ENCODE results near the gene FPR2.
"Not testable (repeated sequence)": the region's sequence is repeated elsewhere in the genome, so short reads cannot be mapped to it uniquely, and the experiment has no call there.

Gene FPR2

DNA sequence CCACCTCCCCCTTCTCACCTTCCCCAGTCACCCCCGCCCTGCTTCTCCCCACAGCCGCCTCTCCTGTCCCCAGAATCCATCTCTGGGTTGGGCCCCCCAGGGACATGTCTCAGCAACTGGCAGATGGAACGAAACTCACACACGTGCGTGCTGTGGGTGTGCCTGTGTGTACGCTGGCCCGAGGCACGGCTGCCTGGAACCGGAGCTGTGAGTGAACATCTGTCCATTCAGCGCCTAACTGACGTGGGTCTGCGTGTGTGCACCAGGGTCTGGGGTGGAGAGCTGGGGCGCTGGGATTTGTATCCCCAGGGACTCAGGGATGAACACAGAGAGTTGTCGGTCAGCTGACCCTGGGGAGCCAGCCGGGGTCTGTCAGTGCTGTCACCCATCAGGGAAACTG lies 36.4 kb upstream of the FPR2 start:
- peaks cover 8 to 65% of the 10 kb centered on the region in 2 donors for H3K27me3 ChIP-seq (ENCODE audit: control insufficient read depth in 1 of 2, insufficient read depth in 2 of 2, low read length in 2 of 2)
- no peak overlapping the region for H3K4me3 ChIP-seq (ENCODE audit: low read depth in 1 of 2, low read length in 2 of 2)
- no peaks in the 10 kb centered on the region for H3K4me1 ChIP-seq (ENCODE audit: insufficient read depth, low read length)
- no peak overlapping the region for H3K9ac ChIP-seq (ENCODE audit: low read length)
- no peak overlapping the region for H3K27ac ChIP-seq (ENCODE audit: low read depth, low read length)
- no peaks in the 10 kb centered on the region for H3K36me3 ChIP-seq (ENCODE audit: insufficient read depth, low read length)
- H3K9me3 ChIP-seq (ENCODE audit: low read length), result no peaks in the 10 kb centered on the region

DNA sequence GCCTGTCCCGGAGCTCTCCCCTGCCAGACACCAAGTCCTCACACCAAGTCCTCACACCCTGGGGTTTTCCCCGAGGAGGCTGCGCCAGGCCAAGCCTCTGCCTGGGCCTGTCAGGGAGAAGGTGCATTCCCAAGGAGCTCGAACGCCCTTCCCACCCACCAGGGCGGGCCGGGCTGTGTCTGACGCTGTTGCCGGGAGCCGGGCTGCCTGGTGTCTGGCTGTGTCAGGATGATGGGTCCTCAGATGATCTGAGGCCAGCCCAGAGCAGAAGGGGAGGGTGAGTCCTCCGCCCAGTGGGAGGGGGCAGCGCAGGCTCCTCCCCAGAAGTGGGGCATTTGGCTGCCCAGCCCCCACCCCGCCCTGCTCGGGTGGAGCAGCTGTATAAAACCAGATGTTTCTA lies 34.9 kb upstream of the FPR2 start:
- Histone ChIP-seq H3K27me3 (ENCODE audit: control insufficient read depth in 1 of 2, insufficient read depth in 2 of 2, low read length in 2 of 2) (peaks cover 8 to 57% of the 10 kb centered on the region in 2 donors), H3K27ac (ENCODE audit: low read depth, low read length) (no peak overlapping the region), H3K9ac (ENCODE audit: low read length) (no peak overlapping the region), H3K9me3 (ENCODE audit: low read length) (no peaks in the 10 kb centered on the region), H3K36me3 (ENCODE audit: insufficient read depth, low read length) (no peaks in the 10 kb centered on the region), H3K4me1 (ENCODE audit: insufficient read depth, low read length) (no peaks in the 10 kb centered on the region), H3K4me3 (ENCODE audit: low read depth in 1 of 2, low read length in 2 of 2) (no peak overlapping the region)

DNA sequence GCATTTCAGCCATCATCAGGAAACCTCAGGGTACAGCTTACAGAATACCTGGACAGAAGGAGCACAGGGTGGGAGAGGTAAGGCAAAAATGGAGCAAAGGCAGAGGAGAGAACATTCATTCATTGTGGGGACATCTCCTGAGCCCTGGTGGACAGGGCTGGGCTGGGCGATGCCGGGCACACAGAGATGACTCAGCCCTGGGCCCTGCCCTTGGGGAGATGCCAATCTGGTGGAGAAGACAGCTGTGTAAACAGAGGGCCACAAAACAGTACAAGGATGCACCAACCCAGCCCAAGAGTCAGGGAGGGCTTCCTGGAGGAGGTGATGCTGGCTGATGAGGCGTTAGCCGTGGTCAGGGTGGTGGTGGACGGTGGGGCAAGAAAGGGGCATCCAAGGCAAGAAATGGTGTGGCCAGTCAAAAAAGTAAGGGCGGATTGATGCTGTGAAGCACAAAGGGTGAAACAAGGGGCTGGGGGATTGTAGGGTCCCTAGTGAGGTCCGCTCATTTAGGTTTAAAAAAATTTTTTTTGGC lies 33.6 kb upstream of the FPR2 start:
- H3K27ac ChIP-seq (ENCODE audit: low read depth, low read length), result no peak overlapping the region

DNA sequence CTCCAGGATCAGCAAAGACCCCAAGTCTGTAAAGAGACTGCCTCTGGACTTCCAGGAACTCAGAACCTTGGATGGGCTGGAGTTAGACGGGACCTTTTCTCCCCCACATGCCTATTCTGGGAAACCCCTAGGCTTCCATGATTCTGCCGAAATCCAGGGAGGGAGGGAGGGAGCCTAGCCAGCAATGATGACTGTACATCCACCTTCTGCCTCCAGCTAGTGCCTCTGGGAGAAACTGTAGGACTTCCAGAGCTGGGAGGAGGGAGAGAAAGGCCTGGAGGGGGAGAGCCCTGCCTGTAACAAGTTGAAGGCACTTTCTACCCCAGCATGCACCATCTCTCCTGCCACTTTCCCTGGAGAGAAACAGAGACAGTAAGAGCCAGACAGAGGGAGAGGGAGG lies 31.2 kb upstream of the FPR2 start:
- no peak overlapping the region for H3K9ac ChIP-seq (ENCODE audit: low read length)
- no peak overlapping the region for H3K4me3 ChIP-seq (ENCODE audit: low read depth in 1 of 2, low read length in 2 of 2)
- H3K9me3 ChIP-seq (ENCODE audit: low read length), result no peaks in the 10 kb centered on the region
- no peak overlapping the region for H3K27ac ChIP-seq (ENCODE audit: low read depth, low read length)
- no peaks in the 10 kb centered on the region for H3K36me3 ChIP-seq (ENCODE audit: insufficient read depth, low read length)
- H3K27me3 ChIP-seq (ENCODE audit: control insufficient read depth in 1 of 2, insufficient read depth in 2 of 2, low read length in 2 of 2), result peaks cover 8 to 35% of the 10 kb centered on the region in 2 donors
- no peaks in the 10 kb centered on the region for H3K4me1 ChIP-seq (ENCODE audit: insufficient read depth, low read length)

More for the DNA sequence above, 33.6 kb upstream of the FPR2 start:
- Histone ChIP-seq H3K9me3 (ENCODE audit: low read length) (no peaks in the 10 kb centered on the region), H3K27me3 (ENCODE audit: control insufficient read depth in 1 of 2, insufficient read depth in 2 of 2, low read length in 2 of 2) (peaks cover 8 to 48% of the 10 kb centered on the region in 2 donors), H3K36me3 (ENCODE audit: insufficient read depth, low read length) (no peaks in the 10 kb centered on the region), H3K9ac (ENCODE audit: low read length) (no peak overlapping the region), H3K4me1 (ENCODE audit: insufficient read depth, low read length) (no peaks in the 10 kb centered on the region), H3K4me3 (ENCODE audit: low read depth in 1 of 2, low read length in 2 of 2) (no peak overlapping the region)

DNA sequence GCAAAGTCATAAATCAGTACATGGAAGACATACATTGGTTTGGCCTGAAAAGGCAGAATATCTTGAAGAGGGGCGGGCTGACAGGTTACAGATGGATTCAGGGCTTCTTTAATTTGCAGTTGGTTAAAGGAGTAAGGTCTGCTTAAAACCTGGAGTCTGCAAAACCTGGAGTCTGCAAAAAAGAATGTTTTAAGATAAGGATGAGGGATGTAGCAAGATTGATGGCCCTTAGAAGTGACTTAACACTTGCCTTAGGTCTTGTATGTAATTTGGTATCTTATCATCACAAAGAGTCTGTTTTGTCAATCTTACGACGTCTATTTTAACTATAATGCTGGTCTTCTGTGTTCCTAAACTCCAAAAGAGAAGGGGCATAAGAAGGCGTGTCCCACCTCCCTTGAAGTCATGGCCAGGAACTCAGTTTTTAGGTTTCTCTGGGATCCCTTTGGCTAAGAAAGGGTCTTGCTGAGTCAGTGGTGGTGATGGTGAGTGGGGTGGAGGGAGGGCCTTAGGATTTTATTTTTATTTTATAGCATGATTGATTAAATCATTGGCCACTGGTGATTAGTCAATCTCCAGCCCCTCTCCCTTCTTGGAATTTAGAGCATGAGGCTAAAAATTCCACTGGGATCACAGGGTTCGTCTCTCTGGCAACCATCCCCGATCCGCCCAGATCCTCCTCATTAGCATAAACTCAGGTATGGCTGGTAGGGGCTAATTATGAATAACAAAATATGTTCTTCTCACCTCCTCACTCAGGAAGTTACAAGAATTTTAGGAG lies 27.0 kb upstream of the FPR2 start:
- Histone ChIP-seq H3K9me3 (ENCODE audit: low read length) (no peaks in the 10 kb centered on the region), H3K4me1 (ENCODE audit: insufficient read depth, low read length) (no peaks in the 10 kb centered on the region), H3K27ac (ENCODE audit: low read depth, low read length) (no peak overlapping the region), H3K4me3 (ENCODE audit: low read depth in 1 of 2, low read length in 2 of 2) (no peak overlapping the region), H3K9ac (ENCODE audit: low read length) (no peak overlapping the region), H3K36me3 (ENCODE audit: insufficient read depth, low read length) (no peaks in the 10 kb centered on the region), H3K27me3 (ENCODE audit: control insufficient read depth in 1 of 2, insufficient read depth in 2 of 2, low read length in 2 of 2) (peaks cover 0 to 17% of the 10 kb centered on the region in 2 donors)

DNA sequence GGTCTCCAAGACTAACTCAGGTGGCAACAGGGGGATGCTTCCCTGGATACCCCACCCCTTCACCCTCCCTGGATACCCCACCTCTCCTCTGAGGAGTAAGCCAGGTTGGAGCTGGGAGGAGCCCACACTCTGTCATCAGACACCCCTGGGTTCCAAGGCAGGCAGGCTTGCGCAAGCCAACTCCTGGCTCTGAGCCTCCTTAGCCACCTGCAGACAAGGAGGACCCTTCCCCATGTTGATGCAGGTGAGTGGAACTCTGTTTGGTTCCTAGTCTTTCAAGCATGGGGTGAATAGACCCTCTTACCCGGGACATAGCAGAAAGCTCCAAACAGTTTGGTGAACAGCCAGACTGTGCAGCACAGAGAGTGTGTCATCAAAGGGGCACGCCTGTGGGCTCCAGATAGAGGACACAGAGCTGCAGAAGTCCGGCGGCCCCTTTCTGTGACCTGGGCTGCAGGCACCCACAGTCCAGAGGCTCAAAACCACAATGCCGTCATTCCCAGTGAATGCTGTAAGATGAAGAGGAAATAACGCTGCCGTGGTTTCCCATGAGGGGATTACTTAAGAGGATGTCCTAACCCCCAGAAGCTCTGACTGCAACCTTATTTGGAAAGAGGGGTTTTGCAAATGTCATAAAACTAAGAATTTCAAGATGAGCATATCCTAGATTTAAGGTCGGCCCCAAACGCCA lies 25.1 kb upstream of the FPR2 start:
- H3K27me3 ChIP-seq (ENCODE audit: control insufficient read depth in 1 of 2, insufficient read depth in 2 of 2, low read length in 2 of 2), result peaks cover 0 to 6% of the 10 kb centered on the region in 2 donors
- H3K36me3 ChIP-seq (ENCODE audit: insufficient read depth, low read length), result no peaks in the 10 kb centered on the region
- H3K4me1 ChIP-seq (ENCODE audit: insufficient read depth, low read length), result no peaks in the 10 kb centered on the region
- no peak overlapping the region for H3K9ac ChIP-seq (ENCODE audit: low read length)
- no peak overlapping the region for H3K4me3 ChIP-seq (ENCODE audit: low read depth in 1 of 2, low read length in 2 of 2)
- no peak overlapping the region for H3K27ac ChIP-seq (ENCODE audit: low read depth, low read length)
- no peaks in the 10 kb centered on the region for H3K9me3 ChIP-seq (ENCODE audit: low read length)

DNA sequence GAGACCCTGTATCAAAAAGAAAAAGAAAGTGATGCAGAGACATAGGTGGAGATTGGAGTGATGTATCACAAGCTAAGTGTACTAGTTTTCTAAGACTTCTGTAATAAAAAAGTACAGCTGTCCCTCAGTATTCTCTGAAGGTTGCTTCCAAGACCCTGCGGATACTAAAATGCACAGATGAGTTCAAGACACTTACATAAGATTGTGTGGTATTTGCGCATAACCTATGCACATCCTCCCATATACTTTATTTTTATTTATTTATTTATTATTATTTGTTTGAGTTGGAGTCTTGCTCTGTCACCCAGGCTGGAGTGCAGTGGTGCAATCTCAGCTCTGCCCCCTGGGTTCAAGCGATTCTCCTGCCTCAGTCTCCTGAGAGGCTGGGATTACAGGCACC lies 23.6 kb upstream of the FPR2 start:
- Histone ChIP-seq H3K27me3 (ENCODE audit: control insufficient read depth in 1 of 2, insufficient read depth in 2 of 2, low read length in 2 of 2) (peaks cover 0 to 6% of the 10 kb centered on the region in 2 donors), H3K9me3 (ENCODE audit: low read length) (no peaks in the 10 kb centered on the region), H3K9ac (ENCODE audit: low read length) (no peak overlapping the region), H3K27ac (ENCODE audit: low read depth, low read length) (no peak overlapping the region), H3K36me3 (ENCODE audit: insufficient read depth, low read length) (no peaks in the 10 kb centered on the region), H3K4me3 (ENCODE audit: low read depth in 1 of 2, low read length in 2 of 2) (no peak overlapping the region), H3K4me1 (ENCODE audit: insufficient read depth, low read length) (no peaks in the 10 kb centered on the region)

DNA sequence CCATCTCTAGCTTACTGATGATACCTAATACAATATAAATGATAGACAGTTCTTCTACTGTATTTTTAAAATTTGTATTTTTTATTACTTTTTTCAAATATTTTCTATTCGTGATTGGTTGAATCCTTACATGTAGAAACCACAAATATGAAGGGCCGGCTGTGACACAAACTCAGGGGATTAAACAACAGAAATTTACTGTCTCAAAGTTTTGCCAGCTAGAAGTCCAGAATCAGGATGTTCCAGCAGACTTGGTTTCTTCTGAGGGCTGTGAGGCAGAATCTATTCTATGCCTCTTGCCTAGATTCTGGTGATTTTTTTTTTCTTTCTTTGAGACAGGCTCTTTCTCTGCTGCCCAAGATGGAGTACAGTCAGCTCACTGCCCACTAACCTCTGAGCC lies 23.1 kb upstream of the FPR2 start:
- no peak overlapping the region for H3K27ac ChIP-seq (ENCODE audit: low read depth, low read length)
- no peak overlapping the region for H3K9ac ChIP-seq (ENCODE audit: low read length)
- no peaks in the 10 kb centered on the region for H3K9me3 ChIP-seq (ENCODE audit: low read length)
- H3K4me1 ChIP-seq (ENCODE audit: insufficient read depth, low read length), result no peaks in the 10 kb centered on the region
- H3K36me3 ChIP-seq (ENCODE audit: insufficient read depth, low read length), result no peaks in the 10 kb centered on the region
- no peak overlapping the region for H3K4me3 ChIP-seq (ENCODE audit: low read depth in 1 of 2, low read length in 2 of 2)
- H3K27me3 ChIP-seq (ENCODE audit: control insufficient read depth in 1 of 2, insufficient read depth in 2 of 2, low read length in 2 of 2), result peaks cover 0 to 6% of the 10 kb centered on the region in 2 donors

DNA sequence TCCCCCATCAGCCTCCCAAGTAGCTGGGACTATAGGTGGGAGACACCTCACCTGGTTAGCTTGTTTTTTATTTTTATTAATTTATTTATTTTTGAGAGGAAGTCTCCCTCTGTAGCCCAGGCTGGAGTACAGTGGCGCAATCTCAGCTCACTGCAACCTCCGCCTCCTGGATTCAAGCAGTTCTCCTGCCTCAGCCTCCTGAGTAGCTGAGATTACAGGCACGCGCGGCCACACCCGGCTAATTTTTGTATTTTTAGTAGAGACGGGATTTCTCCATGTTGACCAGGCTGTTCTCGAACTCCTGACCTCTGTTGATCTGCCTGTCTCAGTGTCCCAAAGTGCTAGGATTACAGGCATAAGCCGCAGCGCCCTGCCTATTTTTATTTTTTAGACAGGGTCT lies 22.5 kb upstream of the FPR2 start:
- not testable (repeated sequence) for H3K27me3 ChIP-seq (ENCODE audit: control insufficient read depth in 1 of 2, insufficient read depth in 2 of 2, low read length in 2 of 2); H3K9me3 ChIP-seq (ENCODE audit: low read length); H3K9ac ChIP-seq (ENCODE audit: low read length); H3K27ac ChIP-seq (ENCODE audit: low read depth, low read length); H3K36me3 ChIP-seq (ENCODE audit: insufficient read depth, low read length); H3K4me1 ChIP-seq (ENCODE audit: insufficient read depth, low read length); H3K4me3 ChIP-seq (ENCODE audit: low read depth in 1 of 2, low read length in 2 of 2)

DNA sequence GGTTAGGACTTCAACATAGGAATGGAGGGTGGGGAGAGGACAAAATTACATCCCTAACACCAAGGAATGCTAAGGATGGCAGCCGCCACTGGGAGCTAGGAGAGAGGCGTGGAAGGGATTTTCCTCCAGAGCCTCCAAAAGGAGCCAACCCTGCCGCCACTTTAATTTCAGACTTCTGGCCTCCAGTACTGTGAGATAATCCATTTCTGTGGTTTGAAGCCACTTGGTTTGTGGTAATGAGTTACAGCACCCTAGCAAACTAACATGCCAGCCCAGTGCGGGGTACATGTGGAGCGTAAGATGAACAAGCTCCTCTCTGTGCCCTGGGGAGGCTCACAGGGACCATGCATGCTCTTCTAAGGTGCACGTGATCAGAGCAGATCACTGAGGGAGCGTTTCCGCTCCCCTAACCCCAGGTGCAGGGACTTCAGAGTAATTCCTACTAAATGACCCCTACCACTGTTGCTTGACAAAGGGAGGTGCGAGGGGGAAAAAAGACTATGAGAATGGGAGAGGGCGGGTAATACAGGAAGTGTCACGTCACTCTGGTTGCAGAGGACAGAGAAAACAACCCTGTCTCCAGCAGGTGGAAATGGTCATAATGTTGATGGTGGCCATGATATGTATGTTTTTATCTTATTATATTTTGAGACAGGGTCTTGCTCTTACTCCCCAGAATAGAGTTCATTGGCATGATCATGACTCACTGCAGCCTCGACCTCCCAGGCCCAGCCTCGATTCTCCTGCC lies 21.3 kb upstream of the FPR2 start:
- Histone ChIP-seq H3K27ac (ENCODE audit: low read depth, low read length) (no peak overlapping the region), H3K9ac (ENCODE audit: low read length) (no peak overlapping the region), H3K27me3 (ENCODE audit: control insufficient read depth in 1 of 2, insufficient read depth in 2 of 2, low read length in 2 of 2) (peaks cover 0 to 6% of the 10 kb centered on the region in 2 donors), H3K4me3 (ENCODE audit: low read depth in 1 of 2, low read length in 2 of 2) (no peak overlapping the region), H3K36me3 (ENCODE audit: insufficient read depth, low read length) (no peaks in the 10 kb centered on the region), H3K4me1 (ENCODE audit: insufficient read depth, low read length) (no peaks in the 10 kb centered on the region), H3K9me3 (ENCODE audit: low read length) (no peaks in the 10 kb centered on the region)

DNA sequence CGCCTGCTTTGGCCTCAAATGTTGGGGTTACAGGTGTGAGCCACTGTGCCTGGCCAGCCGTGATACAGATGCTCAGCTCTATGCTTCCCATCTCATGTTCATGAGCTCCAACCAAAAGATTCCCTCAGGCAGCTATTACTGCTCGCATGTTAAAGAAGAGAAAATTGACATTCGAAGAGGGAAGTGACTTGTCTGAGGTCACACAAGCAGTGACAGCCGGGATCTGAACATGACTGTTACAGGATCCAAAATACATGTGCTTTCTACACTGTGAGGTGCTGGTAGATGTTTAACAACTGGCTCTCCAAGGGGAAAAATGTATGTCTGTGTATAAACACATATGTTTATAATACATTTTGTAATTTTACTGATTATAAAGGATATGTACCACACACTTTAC lies 20.6 kb upstream of the FPR2 start:
- no peaks in the 10 kb centered on the region for H3K4me1 ChIP-seq (ENCODE audit: insufficient read depth, low read length)
- H3K9me3 ChIP-seq (ENCODE audit: low read length), result no peaks in the 10 kb centered on the region
- peaks cover 0 to 6% of the 10 kb centered on the region in 2 donors for H3K27me3 ChIP-seq (ENCODE audit: control insufficient read depth in 1 of 2, insufficient read depth in 2 of 2, low read length in 2 of 2)
- no peak overlapping the region for H3K9ac ChIP-seq (ENCODE audit: low read length)
- no peaks in the 10 kb centered on the region for H3K36me3 ChIP-seq (ENCODE audit: insufficient read depth, low read length)
- no peak overlapping the region for H3K4me3 ChIP-seq (ENCODE audit: low read depth in 1 of 2, low read length in 2 of 2)
- H3K27ac ChIP-seq (ENCODE audit: low read depth, low read length), result no peak overlapping the region

Measured in muscle layer of colon (tissue), 2 donors.